ENCODE data around the gene NECAB2. TPM values are rescaled to one million over a fixed set of nuclear protein-coding genes. Genes with fewer than 3 reads are reported as not detected.

Gene NECAB2
- total RNA-seq, 2 experiments from 2014 or later, result not detected

GRCh38 chr16:83972256-83973008 lies 4.4 kb downstream of the NECAB2 start:
- Mint-ChIP-seq H3K27me3 (peaks cover 21% of the 10 kb centered on the region), H3K4me1 (peaks cover 2% of the 10 kb centered on the region), H3K27ac (no peak overlapping the region), H3K36me3 (no peaks in the 10 kb centered on the region), H3K4me3 (no peak overlapping the region), H3K9me3 (no peaks in the 10 kb centered on the region)
- DNase-seq, result no peak
- no peak for ATAC-seq (ENCODE audit: low read depth)
- POLR2A ChIA-PET, result no interaction called here

DNA sequence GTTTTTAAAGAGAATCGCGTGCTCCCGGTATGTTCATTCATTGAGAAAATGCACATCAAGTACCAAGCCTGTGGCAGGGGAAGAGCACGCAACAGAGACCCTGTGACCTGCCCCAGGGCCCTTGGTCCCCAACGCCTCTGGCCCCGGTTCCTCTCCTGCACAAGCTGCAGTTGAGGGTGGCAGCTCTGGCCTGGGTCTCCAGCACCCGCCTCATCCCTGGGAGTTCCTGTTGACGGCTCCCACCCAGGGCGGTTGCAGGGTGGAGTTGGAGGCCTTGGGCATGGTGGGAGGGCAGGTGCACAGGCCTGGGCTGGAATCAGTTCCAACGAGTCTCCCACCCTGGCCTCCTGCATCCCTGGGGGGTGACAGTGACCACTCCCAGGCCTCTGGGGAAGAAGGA lies 5.0 kb downstream of the NECAB2 start:
- no peaks in the 10 kb centered on the region for H3K36me3 Mint-ChIP-seq
- DNase-seq, result no peak
- peaks cover 2% of the 10 kb centered on the region for H3K9me3 Mint-ChIP-seq
- no peaks in the 10 kb centered on the region for H3K4me1 Mint-ChIP-seq
- ATAC-seq (ENCODE audit: low read depth), result no peak
- H3K27ac Mint-ChIP-seq, result no peak overlapping the region
- no peak overlapping the region for H3K4me3 Mint-ChIP-seq
- peaks cover 21% of the 10 kb centered on the region for H3K27me3 Mint-ChIP-seq
- POLR2A ChIA-PET, result no interaction called here

- POLR2A ChIA-PET, result no interaction called here
- Mint-ChIP-seq H3K9me3 (peaks cover 4% of the 10 kb centered on the region), H3K27ac (no peak overlapping the region), H3K4me1 (no peaks in the 10 kb centered on the region), H3K27me3 (peaks cover 25% of the 10 kb centered on the region), H3K4me3 (no peak overlapping the region), H3K36me3 (peaks cover under 1% of the 10 kb centered on the region)
- no peak for ATAC-seq (ENCODE audit: low read depth)
- DNase-seq, result no peak
Observed at GRCh38 chr16:83973581-83974385, 5.7 kb downstream of the NECAB2 start.

GRCh38 chr16:83974475-83974874 lies 6.4 kb downstream of the NECAB2 start:
- H3K4me1 Mint-ChIP-seq, result no peaks in the 10 kb centered on the region
- ATAC-seq (ENCODE audit: low read depth) (no peak), DNase-seq (no peak)
- H3K36me3 Mint-ChIP-seq, result peaks cover 1% of the 10 kb centered on the region
- H3K27ac Mint-ChIP-seq, result no peak overlapping the region
- H3K27me3 Mint-ChIP-seq, result peaks cover 24% of the 10 kb centered on the region
- POLR2A ChIA-PET, result no interaction called here
- H3K9me3 Mint-ChIP-seq, result peaks cover 8% of the 10 kb centered on the region
- H3K4me3 Mint-ChIP-seq, result no peak overlapping the region

GRCh38 chr16:83975590-83976260 lies 7.7 kb downstream of the NECAB2 start:
- Mint-ChIP-seq H3K36me3 (peaks cover 1% of the 10 kb centered on the region), H3K4me3 (no peak overlapping the region), H3K27ac (no peak overlapping the region), H3K27me3 (peaks cover 16% of the 10 kb centered on the region), H3K4me1 (no peaks in the 10 kb centered on the region), H3K9me3 (peaks cover 8% of the 10 kb centered on the region)
- ATAC-seq (ENCODE audit: low read depth) (no peak), DNase-seq (no peak)
- POLR2A ChIA-PET, result no interaction called here

GRCh38 chr16:83977056-83977815 lies 9.2 kb downstream of the NECAB2 start:
- H3K4me3 Mint-ChIP-seq, result no peak overlapping the region
- POLR2A ChIA-PET, result no interaction called here
- ATAC-seq (ENCODE audit: low read depth), result no peak
- peaks cover 8% of the 10 kb centered on the region for H3K9me3 Mint-ChIP-seq
- H3K27me3 Mint-ChIP-seq, result peaks cover 15% of the 10 kb centered on the region
- no peak for DNase-seq
- H3K4me1 Mint-ChIP-seq, result no peaks in the 10 kb centered on the region
- H3K36me3 Mint-ChIP-seq, result peaks cover 1% of the 10 kb centered on the region
- no peak overlapping the region for H3K27ac Mint-ChIP-seq

- H3K4me1 Mint-ChIP-seq, result no peaks in the 10 kb centered on the region
- no peak for ATAC-seq (ENCODE audit: low read depth)
- H3K27me3 Mint-ChIP-seq, result peaks cover 18% of the 10 kb centered on the region
- peaks cover 8% of the 10 kb centered on the region for H3K9me3 Mint-ChIP-seq
- DNase-seq, result no peak
- no peak overlapping the region for H3K27ac Mint-ChIP-seq
- no peak overlapping the region for H3K4me3 Mint-ChIP-seq
- POLR2A ChIA-PET, result no interaction called here
- H3K36me3 Mint-ChIP-seq, result peaks cover 1% of the 10 kb centered on the region
Observed at GRCh38 chr16:83978401-83978904, 10.4 kb downstream of the NECAB2 start.

GRCh38 chr16:83979441-83979840 lies 11.4 kb downstream of the NECAB2 start:
- no peak for ATAC-seq (ENCODE audit: low read depth)
- POLR2A ChIA-PET, result no interaction called here

GRCh38 chr16:83980794-83981193 lies 12.8 kb downstream of the NECAB2 start:
- Mint-ChIP-seq H3K36me3 (peaks cover 1% of the 10 kb centered on the region), H3K4me1 (no peaks in the 10 kb centered on the region), H3K27me3 (peaks cover 14% of the 10 kb centered on the region), H3K9me3 (peaks cover 8% of the 10 kb centered on the region), H3K4me3 (no peak overlapping the region), H3K27ac (no peak overlapping the region)
- ATAC-seq (ENCODE audit: low read depth) (no peak), DNase-seq (no peak)
- POLR2A ChIA-PET, result no interaction called here

More at GRCh38 chr16:83979441-83979840, 11.4 kb downstream of the NECAB2 start:
- peaks cover 1% of the 10 kb centered on the region for H3K36me3 Mint-ChIP-seq
- no peaks in the 10 kb centered on the region for H3K4me1 Mint-ChIP-seq
- H3K27ac Mint-ChIP-seq, result no peak overlapping the region
- no peak for DNase-seq
- H3K4me3 Mint-ChIP-seq, result no peak overlapping the region
- H3K9me3 Mint-ChIP-seq, result peaks cover 8% of the 10 kb centered on the region
- peaks cover 16% of the 10 kb centered on the region for H3K27me3 Mint-ChIP-seq

- peaks cover 8% of the 10 kb centered on the region for H3K9me3 Mint-ChIP-seq
- no peak overlapping the region for H3K4me3 Mint-ChIP-seq
- DNase-seq, result no peak
- no peaks in the 10 kb centered on the region for H3K4me1 Mint-ChIP-seq
- peaks cover 22% of the 10 kb centered on the region for H3K27me3 Mint-ChIP-seq
- H3K36me3 Mint-ChIP-seq, result peaks cover 1% of the 10 kb centered on the region
- no peak overlapping the region for H3K27ac Mint-ChIP-seq
- POLR2A ChIA-PET, result no interaction called here
- ATAC-seq (ENCODE audit: low read depth), result no peak
Observed at GRCh38 chr16:83981799-83982198, 13.8 kb downstream of the NECAB2 start.

DNA sequence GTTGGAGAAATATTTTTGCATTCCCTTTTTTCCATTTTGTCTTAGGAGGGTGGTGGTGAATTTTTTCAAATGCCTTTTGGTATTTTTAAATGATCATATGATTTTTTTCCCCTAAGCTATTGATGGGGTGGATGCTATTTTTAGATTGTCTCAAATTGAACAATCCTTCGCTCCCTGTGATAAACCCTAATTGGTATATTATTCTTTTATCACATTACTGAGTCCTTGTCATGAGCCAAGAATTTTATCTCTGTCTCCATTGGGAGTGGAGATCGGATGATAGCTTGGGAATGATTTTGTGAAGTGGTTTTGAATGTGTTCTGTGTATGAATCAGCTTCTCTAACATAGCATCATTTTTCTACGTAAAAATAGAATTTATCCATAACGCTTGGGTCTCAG lies 15.4 kb downstream of the NECAB2 start:
- Mint-ChIP-seq H3K4me3 (no peak overlapping the region), H3K36me3 (peaks cover 1% of the 10 kb centered on the region), H3K27ac (no peak overlapping the region), H3K4me1 (no peaks in the 10 kb centered on the region), H3K9me3 (peaks cover 5% of the 10 kb centered on the region), H3K27me3 (peaks cover 27% of the 10 kb centered on the region)
- POLR2A ChIA-PET, result no interaction called here
- ATAC-seq (ENCODE audit: low read depth), result no peak
- DNase-seq, result no peak

DNA sequence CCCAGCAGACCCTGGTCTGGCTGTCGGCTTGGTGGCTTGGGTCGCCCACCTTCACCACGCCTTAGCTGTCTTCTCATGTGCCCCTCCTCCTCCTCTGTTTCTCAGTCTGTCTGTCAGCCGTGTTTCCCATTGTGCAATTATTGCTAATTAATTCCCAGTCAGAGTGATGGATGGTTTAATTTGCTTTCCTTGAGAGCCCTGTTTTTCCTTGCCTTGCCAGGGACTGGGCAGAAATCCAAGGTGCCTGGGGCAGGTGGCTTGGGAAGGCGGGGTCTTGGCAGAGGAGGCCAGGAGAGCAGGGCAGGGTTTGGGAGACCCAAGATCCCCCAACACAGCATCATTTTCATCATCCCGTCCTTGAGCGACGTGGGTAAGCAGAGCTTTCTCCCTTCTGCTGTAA lies 21.3 kb downstream of the NECAB2 start:
- no peaks in the 10 kb centered on the region for H3K36me3 Mint-ChIP-seq
- ATAC-seq (ENCODE audit: low read depth) (no peak), DNase-seq (no peak)
- H3K4me1 Mint-ChIP-seq, result no peaks in the 10 kb centered on the region
- POLR2A ChIA-PET, result no interaction called here
- peaks cover 32% of the 10 kb centered on the region for H3K27me3 Mint-ChIP-seq
- H3K4me3 Mint-ChIP-seq, result no peak overlapping the region
- peaks cover 3% of the 10 kb centered on the region for H3K9me3 Mint-ChIP-seq
- H3K27ac Mint-ChIP-seq, result no peak overlapping the region

DNA sequence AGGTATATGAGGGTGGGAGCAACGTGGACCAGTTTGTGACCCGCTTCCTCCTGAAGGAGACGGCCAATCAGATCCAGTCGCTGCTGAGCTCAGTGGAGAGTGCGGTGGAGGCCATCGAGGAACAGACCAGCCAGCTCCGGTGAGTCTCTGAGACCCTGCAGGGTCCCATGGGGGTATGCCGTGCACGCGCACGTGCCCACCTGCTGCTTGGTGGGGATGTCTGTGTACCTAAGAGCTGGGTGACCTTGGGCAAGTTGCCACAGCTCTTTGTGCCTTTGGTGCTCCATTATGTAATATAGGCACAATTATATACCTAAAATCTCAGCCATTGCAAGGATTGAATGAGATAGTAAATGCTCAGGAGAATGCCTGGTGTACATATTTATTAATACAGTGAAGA lies 22.4 kb downstream of the NECAB2 start:
- Mint-ChIP-seq H3K4me3 (no peak overlapping the region), H3K27ac (no peak overlapping the region), H3K9me3 (peaks cover 3% of the 10 kb centered on the region), H3K27me3 (peaks cover 42% of the 10 kb centered on the region), H3K36me3 (no peaks in the 10 kb centered on the region), H3K4me1 (no peaks in the 10 kb centered on the region)
- ATAC-seq (ENCODE audit: low read depth) (no peak), DNase-seq (no peak)
- POLR2A ChIA-PET, result no interaction called here

All from activated naive CD8-positive, alpha-beta T cell treated with anti-CD3 and anti-CD28 coated beads, Interleukin-2, amount 10 ng/mL, durations not matched to agents 7 days and 5 days (primary cell).